GM12801 (cell line): ENCODE results near the gene PRRC2B.

Experiments
- TF ChIP-seq, protein P1 (sequence below): IDR thresholded peaks from one replicate; pipeline ENCODE4 v1.5.1; 2011; ENCODE audit warnings: control low read depth; ENCODE audit not compliant: insufficient read length; ENCODE audit errors: extremely low read depth

PRRC2B gene

DNA sequence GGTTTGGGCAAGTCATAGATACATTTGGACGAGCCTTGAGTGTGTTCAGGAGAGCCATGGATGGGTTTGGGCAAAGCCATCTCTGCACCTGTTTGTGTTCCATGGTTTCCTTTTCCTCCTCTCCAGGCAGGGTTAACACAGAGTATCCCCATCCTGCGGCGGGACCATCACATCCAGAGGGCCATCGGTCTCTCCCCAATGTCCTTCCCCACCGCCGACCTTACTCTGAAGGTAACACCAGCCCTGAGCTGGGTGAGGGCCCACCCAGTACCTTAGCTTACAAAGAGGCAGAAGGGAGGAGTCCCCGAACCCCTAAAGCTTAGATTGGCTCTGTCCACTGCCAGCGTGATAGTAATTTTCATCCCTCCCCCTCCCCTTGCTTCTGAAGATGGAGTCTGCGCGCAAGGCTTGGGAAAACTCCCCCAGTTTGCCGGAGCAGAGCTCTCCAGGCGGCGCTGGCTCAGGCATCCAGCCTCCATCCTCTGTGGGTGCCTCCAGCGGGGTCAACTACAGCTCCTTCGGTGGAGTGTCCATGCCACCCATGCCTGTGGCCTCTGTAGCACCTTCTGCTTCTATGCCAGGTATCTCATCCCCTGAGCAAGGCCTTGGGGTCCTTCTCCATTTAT lies 90.8 kb downstream of the PRRC2B start:
- TF ChIP-seq, protein P1, sequence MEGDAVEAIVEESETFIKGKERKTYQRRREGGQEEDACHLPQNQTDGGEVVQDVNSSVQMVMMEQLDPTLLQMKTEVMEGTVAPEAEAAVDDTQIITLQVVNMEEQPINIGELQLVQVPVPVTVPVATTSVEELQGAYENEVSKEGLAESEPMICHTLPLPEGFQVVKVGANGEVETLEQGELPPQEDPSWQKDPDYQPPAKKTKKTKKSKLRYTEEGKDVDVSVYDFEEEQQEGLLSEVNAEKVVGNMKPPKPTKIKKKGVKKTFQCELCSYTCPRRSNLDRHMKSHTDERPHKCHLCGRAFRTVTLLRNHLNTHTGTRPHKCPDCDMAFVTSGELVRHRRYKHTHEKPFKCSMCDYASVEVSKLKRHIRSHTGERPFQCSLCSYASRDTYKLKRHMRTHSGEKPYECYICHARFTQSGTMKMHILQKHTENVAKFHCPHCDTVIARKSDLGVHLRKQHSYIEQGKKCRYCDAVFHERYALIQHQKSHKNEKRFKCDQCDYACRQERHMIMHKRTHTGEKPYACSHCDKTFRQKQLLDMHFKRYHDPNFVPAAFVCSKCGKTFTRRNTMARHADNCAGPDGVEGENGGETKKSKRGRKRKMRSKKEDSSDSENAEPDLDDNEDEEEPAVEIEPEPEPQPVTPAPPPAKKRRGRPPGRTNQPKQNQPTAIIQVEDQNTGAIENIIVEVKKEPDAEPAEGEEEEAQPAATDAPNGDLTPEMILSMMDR: no peak

DNA sequence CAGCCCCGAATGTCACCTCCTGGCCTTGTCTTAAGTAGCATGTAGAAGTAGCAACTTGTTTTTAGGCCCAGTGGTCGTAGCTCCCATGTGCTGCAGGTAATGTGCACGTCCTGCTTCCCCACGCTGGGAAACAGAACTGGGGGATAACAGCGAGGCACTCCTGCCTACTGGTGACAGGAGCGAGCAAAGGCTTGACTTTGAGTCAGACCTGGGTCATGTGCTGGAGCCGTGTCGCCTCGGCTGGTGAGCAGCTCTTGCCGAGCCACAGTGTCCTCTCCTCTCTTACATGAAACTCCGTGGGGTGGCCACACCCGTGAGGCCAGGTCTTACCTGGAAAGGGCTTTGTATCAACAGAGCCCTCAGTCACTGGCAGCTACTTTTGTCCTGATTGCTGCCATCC lies 91.3 kb downstream of the PRRC2B start:
- TF ChIP-seq, protein P1: no peak

- TF ChIP-seq, protein P1: no peak
Measured at GRCh38 chr9:131485728-131486422, 92.0 kb downstream of the PRRC2B start.

- TF ChIP-seq, protein P1: no peak
Measured at GRCh38 chr9:131487001-131487400, 93.1 kb downstream of the PRRC2B start.

GRCh38 chr9:131487621-131488031 lies 93.7 kb downstream of the PRRC2B start:
- TF ChIP-seq, protein P1: no peak

- TF ChIP-seq, protein P1: no peak
Measured at GRCh38 chr9:131490514-131490913, 96.6 kb downstream of the PRRC2B start.

- TF ChIP-seq, protein P1: no peak
Measured at GRCh38 chr9:131491001-131491710, 97.3 kb downstream of the PRRC2B start.
